T-helper 1 cell (primary cell): ENCODE measurements around the gene SORCS2.

Source experiments
- DNase-seq, 5 donors: peaks; one replicate each; pipeline ENCODE4 v3.0.0-alpha.2; 2012 to 2020

The SORCS2 gene

DNA sequence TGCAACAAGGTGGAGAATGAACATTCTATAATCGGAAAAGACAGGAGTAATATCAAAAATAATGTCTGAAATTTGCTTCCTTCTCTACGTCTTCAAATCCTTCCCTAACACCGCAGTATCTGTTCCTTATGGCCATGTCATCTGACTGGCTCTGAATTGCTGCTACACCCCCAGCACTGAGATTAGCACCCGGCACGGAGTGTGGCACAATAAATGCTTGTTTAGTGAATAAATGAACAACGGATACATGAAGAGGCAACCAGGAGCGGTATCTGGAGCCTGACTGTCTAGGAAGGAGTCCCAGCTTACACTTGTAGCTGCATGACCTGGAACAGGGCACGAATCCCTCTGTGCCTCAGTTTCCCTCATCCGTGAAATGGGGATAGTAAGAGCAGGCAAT, 583.1 kb downstream of the SORCS2 start:
- DNase-seq, result no peak

DNA sequence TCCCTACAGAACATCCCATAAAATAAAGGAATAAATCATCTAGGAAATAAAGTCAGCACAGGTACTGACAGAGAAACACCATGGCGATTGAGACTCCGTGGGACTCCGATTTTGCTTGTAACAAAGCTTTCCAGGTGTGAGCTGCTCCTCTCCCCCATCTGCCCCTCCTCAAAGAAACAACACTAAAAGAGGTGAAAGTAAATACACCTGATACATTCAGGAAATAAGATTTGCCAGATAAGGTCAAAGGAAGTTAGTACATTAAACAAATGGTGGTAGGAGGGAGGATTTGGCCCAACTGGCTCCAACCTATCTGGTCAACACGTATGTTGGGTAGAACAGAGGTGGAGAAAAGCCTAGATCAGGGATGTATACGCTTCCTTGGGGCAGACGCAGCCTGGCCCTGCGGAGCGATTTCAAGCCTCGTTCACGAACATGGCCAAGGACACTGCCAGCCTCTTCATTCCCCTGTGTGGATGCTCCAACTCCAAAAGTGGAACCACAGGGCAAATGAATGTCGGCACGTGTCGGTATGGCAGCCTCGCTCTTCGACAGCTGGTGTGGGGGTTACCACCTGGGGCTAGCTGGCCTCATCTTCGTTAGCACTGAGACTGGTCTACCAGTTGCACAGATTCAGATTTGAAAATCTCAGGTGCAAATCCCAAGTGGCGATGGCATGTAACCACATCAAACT, 584.8 kb downstream of the SORCS2 start:
- DNase-seq, result no peak

DNA sequence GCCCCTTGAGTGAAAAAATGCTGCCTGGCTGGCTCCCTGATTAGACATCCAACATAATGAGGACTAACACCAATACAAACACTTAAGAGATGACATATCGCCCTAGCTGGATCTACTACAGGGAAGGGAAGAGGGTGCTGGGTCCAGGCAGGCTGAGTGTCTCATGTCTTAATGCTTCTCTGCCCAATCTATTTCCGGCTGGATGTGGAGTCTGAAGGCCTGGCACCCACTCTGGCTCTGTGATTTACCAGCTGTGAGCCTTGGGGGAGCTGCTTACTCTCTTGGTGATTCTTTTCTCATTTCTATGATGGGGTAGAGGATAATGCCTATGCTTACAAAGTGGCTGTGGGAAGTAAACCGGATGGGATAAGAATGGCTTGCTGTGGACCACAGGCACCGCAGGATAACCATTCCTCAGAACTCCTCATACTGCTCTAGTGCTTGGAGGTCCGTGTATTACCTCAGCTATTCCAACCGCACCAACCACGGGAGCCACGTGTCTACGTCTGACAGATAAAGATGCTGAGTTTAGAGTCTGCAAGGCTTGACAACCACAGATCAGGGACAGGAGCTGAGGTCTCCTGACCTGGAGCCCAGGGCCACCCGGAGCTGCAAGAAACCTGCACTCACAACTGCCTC, 585.7 kb downstream of the SORCS2 start:
- DNase-seq, result no peak

DNA sequence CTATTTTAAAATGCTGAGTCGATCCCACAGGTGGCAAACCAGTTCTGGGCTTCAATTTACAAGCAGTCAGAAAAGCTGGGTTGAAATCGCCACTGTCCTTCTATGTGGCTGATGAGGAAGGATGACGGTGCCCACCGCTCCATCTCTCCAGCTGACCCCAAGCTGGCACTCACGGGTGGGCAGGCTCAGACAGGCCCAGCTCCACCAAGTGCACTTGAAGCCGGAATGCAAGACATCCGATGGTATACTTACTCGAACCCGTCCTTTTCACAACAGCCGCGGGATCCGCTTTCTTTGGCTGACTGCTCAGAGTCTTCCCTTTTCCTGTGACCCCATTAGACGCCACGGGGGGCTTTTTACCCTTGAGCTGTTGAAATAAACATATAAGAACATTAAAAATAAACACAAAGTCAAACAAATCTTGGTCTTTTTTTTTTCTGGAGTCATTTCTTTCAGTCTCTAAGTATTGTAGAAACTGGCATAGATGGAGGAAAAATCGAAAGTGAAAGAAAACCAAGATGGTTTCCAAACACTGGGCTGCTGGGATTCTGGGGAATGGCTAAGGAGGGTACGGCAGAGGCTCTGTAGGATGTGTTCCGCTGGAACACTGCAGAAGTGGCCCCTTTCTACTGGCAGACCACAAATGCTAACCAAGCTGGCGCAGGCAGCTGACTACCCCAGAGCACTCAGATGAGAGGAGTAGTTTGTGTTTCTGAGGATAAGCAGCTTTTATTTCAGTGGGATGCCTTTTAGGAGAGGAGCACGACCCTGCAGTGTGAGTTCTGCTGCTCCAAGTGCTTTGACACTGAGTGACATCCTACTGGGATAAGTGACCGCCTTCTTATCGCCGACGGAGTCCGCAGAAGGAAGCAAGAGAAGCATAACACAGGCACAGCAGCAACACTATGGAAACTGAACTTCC, 586.4 kb downstream of the SORCS2 start:
- no peak for DNase-seq

DNA sequence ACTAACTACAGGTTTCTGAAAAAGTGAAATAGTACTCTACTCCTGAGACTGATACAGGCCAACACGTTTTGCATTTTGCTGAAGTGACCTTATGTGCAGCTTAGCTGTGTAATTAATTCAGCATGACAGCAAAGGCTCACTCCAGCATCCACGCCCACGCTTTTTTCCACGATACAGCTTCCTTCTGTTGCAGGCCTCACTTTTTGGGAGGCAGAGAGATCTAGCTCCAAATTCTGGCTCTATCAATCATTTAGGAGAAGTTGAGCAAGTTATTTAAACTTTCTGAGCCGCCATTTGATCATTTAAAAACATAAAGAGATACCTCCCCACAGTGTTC, 587.1 kb downstream of the SORCS2 start:
- DNase-seq, result no peak

DNA sequence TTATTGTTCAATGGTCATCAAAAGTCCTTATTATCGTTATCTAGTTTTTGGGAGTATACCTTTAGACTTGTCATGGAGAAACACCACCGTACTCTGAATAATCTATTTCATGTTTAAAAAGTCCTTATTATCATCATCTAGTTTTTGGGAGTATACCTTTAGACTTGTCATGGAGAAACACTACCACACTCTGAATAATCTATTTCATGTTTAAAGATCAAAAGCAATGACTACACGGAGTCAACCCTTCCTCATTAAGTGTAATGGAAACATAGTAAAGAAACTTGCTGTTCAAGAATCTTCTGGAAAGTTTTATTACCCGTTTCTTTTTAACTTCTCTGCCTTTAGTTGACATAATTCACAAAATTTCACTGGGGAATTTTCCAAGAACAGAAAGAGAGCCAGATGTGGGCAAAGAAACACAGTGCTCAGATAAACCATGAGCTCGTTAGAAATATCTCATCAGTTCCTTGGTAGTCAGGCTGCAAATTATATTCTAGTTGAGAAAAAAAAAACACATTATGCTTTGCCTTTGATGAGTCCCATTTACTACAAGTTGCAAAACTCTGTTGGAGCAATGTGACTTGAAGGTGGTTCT, 588.5 kb downstream of the SORCS2 start:
- no peak for DNase-seq

DNA sequence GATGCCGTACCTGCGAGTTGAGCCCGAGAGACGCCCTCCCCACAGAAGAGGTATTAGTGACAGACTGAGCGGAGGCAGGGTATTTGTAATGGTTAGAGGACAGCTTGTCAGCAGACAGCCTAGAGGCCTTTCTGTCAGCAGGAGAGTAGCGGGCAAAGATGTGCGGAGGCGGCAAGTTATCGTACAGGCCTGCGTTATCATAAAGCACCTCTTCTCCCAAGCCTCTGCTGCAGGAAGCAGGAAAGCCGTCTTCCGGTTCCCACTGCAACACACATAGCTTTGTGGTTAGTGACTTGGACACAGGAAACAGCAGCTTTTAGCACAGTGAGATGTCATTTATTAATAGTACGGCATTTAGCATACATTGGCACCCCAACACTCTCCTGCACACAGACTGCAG, 589.0 kb downstream of the SORCS2 start:
- no peak for DNase-seq

DNA sequence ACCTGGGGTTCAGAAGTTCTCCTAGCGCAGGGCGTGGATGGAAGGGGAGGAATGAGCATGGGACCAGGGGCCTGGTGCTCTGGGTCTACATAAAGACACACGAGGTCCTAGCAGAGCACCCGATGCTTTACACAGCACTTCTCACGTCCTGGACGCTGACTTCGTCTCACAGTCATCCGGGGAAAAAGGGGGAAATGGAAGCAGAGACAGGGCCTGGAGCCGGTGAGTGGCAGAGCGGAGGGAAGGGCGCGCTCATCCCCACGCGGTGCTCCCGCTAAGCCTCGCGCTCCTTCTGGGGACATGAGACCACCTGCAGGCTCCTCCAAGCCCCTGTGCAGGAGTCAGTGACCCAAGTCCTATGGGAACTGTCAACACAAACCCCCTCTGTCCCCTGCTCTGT, 589.7 kb downstream of the SORCS2 start:
- DNase-seq, result no peak

DNA sequence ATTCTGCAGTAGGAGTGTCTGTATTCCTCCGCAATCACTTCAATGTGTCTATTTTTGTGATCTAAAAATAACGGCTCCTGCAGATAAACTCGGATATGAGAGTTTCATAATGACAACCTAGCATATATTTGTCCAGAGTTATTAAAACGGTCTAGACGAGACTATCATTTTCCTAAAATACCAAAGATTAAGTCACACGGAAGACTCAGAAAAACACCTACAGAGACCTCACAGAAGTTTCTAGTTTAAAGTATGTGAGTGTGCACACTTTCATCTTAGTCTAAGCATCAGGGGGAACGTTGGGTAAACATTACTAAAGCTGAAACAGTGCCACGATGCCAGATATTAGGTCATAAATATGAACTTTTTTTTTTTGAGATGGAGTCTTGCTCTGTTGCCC, 590.4 kb downstream of the SORCS2 start:
- no peak for DNase-seq

DNA sequence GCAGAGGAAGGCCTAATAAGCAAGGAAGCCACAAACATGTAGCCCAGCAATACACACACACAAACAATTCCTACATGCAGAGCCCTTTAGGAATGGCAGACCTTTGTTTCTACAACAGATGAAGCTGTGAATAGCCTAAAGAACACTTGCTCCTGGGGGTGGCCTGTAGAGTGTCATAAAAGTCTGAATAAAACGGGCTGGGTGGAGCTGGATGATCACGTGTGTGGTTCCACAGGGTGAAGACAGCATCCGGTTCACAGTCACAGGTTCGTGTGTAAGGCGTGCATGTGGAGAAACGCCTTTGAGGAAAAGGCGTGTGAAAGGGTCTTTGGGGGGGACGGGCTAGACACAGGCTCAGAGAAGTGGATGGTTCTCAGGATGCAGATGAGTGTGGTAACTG, 591.2 kb downstream of the SORCS2 start:
- DNase-seq, result no peak

DNA sequence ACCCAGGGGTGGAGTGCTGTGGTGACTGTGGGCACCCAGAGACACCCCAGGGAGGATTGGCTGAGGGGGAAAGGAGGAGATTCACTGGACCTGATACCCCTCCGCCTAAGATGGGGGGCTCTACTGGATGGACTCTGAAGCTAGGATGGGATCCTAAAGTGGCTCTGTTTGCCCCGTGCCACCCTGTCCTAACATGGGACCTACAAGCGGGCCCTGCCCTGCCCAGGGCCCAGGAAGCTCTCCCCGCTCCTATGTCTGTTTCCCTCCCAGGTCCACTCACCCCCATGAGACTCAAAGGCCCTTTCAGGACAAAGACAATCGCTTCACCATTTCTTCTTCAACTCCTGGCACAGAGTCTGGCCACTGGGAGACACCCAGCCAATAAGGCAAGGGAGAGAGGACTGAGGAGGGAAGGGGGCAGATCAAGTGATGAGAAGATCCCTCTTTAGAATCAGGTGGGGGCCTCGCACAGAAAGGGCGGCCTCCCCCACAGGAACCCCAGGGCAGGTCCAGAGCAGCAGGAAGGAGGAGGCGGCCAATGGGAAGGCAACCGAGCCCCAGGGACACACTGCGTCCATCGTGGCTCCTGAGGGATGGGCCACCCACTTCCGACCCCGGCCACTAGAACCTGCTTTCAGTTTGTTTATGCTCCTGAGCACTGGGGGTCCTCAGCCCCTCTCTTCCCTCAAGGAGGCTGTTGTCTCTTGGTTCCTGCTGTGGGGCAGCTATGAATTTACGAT, 592.0 kb downstream of the SORCS2 start:
- DNase-seq, result no peak

DNA sequence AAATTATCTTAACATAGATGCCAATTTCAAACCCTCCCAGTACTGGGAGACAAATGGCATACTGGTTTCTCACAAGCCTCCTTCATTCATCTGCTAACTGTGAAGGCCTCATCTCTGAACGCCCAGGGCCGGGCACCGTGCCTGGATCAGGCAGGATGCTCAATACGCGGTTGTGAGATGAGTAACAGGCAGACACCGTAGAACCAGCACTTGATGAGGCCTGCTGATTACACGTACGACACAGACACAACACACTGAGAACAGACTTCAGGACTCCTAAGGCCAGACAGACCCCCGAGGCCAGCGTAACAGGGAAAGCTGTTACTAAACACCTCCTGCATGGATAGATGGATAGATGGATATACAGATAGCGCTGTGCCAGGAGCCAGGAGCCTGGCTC, 592.7 kb downstream of the SORCS2 start:
- peak in 1 of 5 donors; percentile 31 for DNase-seq

DNA sequence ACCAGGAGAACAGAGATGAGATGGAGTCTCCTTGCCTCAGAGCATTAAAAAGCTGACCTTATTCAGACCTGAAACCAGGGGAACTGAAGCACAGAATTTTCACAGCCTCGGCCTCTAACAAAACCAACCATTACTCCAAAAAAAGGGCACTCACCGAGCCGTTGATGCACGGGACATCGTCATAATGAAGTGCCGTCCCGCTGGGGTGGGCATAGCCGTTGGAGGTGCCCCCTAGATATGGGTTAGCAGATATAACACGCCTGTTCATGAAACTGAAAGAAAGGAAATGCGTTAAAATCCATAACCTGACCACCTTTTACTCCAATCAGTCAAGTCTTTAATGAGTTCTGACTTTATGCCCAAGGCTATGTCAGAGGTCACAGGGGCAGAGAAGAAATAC, 593.7 kb downstream of the SORCS2 start:
- DNase-seq, result no peak

DNA sequence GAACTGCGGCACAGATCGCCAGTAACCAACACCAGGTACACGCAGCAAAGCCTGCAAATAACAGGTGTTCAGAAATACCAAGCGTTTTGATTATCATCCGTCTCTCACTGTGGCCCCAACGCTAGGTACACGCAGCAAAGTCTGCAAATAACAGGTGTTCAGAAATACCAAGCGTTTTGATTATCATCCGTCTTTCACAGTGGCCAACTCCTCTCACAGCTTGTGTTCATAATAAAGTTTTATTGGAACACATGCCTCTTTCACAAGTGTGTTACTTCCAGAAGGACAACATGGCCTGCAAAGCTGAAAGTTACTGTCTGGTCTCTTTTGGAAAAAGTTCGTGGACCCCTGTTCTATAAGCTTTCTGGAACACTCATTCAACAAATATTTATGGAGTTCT, 594.2 kb downstream of the SORCS2 start:
- no peak for DNase-seq

DNA sequence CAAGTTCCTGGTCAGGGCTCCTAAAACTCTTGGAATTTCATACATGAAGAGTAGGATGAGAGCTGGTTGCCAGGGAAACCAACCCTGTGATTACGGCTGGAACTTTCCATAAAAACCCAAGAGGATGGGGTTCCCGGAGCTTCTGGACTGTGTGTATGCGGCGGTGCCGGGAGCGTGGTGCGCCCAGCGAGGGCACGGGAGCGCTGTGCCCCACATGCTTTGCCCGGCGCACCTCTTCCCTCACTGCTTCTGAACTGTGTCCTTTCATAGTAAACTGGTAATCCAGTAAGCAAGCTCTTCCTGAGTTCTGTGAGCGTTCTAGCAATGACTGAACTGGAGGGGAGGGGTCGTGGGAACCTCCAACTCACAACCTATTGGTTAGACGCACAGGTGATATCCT, 594.7 kb downstream of the SORCS2 start:
- no peak for DNase-seq

DNA sequence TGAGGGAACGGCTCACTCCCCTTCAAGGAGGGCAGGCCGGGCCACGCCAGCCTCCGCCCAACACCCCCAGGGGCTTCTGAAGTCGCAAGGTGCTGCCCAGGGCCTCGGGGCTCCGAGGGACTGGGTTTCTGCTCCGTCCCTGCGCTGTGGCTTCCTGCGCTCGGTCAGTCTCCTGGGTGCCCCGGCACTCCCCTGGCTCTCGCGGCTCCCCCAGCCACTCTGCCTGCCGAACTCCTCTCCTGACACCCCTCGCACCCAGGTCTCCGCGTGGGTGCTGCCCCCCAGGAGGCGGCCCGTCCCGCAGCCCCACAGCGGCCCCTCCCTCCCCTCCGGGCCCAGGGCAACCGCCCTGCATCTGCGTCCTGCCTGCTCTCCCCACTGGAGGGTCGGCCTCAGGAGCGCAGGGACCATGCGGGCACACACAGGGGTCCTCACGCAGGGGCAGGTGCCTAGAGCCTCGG, 595.4 kb downstream of the SORCS2 start:
- DNase-seq, result no peak

DNA sequence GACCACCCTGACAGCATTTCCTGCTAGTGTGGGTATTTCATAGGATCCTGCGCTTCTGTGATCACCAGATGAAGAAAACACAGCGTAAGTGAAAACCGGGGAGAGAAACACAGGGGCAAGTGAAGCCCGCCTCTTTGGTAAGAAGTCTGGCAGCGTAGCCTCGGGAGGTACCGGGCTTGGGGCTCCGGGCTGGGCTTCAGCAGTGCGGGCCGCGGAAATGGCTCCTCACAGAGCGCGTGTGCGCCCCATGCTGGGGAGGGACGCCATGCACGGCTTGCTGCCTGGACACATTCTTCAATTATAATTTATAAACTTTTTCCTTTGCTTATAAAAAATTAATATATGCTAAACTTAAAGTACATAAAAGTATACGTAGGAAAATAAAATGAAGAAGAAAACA, 595.9 kb downstream of the SORCS2 start:
- DNase-seq, result no peak

DNA sequence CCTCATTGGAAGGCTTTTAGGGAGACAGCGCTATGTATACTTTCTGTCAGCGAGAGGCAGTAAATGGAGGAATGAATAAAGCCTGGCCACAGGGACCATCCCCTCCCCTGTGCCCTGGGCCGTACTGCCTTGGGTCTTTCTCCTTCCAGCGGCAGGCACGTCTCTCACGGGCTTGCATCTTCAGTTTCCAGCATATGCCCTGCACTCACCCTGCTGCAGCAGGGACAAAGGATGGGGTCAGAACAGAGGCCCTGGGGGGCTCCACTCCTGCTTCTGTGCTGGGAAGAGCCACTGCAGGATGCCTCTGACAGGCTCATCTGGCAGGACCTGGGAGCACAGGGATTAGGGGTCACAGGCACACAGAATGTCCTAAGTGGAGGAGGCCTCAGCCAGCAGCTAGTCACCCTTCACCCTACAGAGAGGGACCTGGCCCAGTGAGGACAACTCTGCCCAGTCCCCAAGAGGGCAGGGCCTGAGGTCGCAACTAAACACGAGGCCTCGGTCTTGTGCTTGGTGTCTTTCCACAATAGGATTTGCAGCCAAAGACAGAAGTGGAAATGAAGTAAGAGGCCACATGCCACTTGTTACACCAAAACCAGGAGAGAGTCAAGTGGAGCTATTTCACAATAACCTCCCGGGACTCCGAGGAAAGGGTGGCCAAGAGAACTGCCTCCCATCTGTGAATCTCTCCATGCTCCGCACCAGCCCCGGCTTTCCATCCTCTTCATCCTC, 596.5 kb downstream of the SORCS2 start:
- DNase-seq, result no peak

DNA sequence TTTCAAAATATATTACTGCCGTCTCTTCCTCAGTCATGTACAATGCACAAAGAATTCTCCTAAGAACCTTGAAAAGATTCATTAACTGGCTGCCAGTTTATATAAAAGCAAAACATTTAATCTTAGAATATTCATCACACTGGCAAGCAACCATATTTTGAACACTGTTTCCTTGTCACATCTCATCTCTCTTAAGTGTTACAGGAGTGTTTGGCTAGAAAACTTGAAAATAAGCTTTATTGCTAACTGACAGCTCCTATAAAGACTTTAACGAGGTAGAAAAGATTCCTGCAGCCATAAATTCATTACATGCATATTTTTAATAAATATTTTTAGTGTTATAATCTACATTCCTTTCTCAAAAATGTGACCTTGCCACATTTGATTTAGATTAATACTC, 597.7 kb downstream of the SORCS2 start:
- no peak for DNase-seq

DNA sequence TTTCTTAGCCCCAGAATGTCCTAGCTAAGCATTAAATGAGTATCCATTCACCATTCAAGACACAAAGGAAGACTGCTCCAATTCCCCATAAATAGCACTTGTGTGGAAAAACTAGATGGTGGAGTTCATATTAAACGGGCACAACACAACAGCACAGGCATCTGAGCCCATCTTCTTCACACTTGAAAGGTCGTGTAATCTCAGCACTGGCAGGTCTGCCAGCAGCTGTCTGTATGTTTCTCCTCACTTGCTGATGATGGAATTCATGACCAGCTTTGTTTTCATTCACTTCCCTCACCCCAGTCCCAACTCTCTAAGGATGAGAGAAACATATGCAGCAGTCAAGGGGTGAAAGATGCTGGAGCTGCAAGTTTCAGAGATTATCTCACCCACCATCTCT, 598.7 kb downstream of the SORCS2 start:
- DNase-seq, result no peak
